Keratinocyte (primary cell): Measurements from ENCODE around the gene PGRMC2. TPM values are rescaled to one million over a fixed set of nuclear protein-coding genes. Genes with fewer than 3 reads are reported as not detected.

ENCODE experiments used
- DNase-seq: peaks from one replicate; pipeline ENCODE4 v3.0.0-alpha.2; 2011; ENCODE audit warnings: low read depth, missing footprints, low spot score
- FAIRE-seq: peaks from 2 replicates; lab custom pipeline; 2011; peaks lifted over from hg19 to GRCh38; lab: Jason Lieb, UNC
- H2AFZ ChIP-seq: 2 replicates; pipeline ENCODE4 v1.6.0; 2012; ENCODE audit warnings: low read length, control low read depth, inconsistent platforms; ENCODE audit not compliant: control insufficient read depth
- H3K27ac ChIP-seq: 2 replicates; pipeline ENCODE4 v1.5.1; 2011; ENCODE audit warnings: low read length; ENCODE audit not compliant: control insufficient read depth, insufficient read depth
- H3K27me3 ChIP-seq: 3 replicates; pipeline ENCODE4 v1.6.0; 2011; ENCODE audit warnings: low read length; ENCODE audit not compliant: control insufficient read depth, insufficient read depth; ENCODE audit errors: extremely low read depth
- H3K36me3 ChIP-seq, 2 experiments: 2 replicates in 1 of 2; 3 replicates in 1 of 2; pipeline ENCODE4 v1.5.1; 2011; ENCODE audit warnings: low read length in 2 of 2, mild to moderate bottlenecking in 1 of 2; ENCODE audit not compliant: control insufficient read depth in 2 of 2, insufficient read depth in 2 of 2; ENCODE audit errors: extremely low read depth in 1 of 2
- H3K4me1 ChIP-seq: 3 replicates; pipeline ENCODE4 v1.5.1; 2011; ENCODE audit warnings: low read length; ENCODE audit not compliant: control insufficient read depth, insufficient read depth; ENCODE audit errors: extremely low read depth
- H3K4me2 ChIP-seq: 3 replicates; pipeline ENCODE4 v1.6.0; 2011; ENCODE audit warnings: low read depth, low read length; ENCODE audit not compliant: control insufficient read depth, insufficient read depth; ENCODE audit errors: extremely low read depth
- H3K4me3 ChIP-seq, 3 experiments: fragments of 200-600 bp in 1 of 3; sonication (generic) in 1 of 3; 2 replicates in 2 of 3; 3 replicates in 1 of 3; pipeline ENCODE4 v1.5.1; 2011 to 2016; ENCODE audit warnings: low read length in 3 of 3, mild to moderate bottlenecking in 3 of 3, control low read depth in 2 of 3, inconsistent platforms in 1 of 3, low read depth in 1 of 3, mixed read lengths in 1 of 3, mixed run types in 1 of 3, moderate library complexity in 1 of 3; ENCODE audit not compliant: control insufficient read depth in 2 of 3, insufficient read depth in 2 of 3; ENCODE audit errors: extremely low read depth in 1 of 3
- H3K79me2 ChIP-seq: 2 replicates; pipeline ENCODE4 v1.6.0; 2012; ENCODE audit warnings: low read length; ENCODE audit not compliant: control insufficient read depth, insufficient read depth
- H3K9ac ChIP-seq: 3 replicates; pipeline ENCODE4 v1.6.0; 2011; ENCODE audit warnings: low read length; ENCODE audit not compliant: control insufficient read depth, insufficient read depth; ENCODE audit errors: extremely low read depth
- H3K9me1 ChIP-seq: 3 replicates; pipeline ENCODE4 v1.6.0; 2011; ENCODE audit warnings: low read length; ENCODE audit not compliant: control insufficient read depth, insufficient read depth; ENCODE audit errors: extremely low read depth
- H3K9me3 ChIP-seq: 2 replicates; pipeline ENCODE4 v1.5.1; 2012; ENCODE audit warnings: low read depth, low read length; ENCODE audit not compliant: control insufficient read depth
- H4K20me1 ChIP-seq: 3 replicates; pipeline ENCODE4 v1.6.0; 2011; ENCODE audit warnings: low read length; ENCODE audit not compliant: control insufficient read depth, insufficient read depth; ENCODE audit errors: extremely low read depth
- CTCF ChIP-seq, 3 experiments: IDR thresholded peaks in 1 of 3; conservative IDR thresholded peaks in 1 of 3; optimal IDR thresholded peaks in 1 of 3; 2 replicates in 2 of 3; 3 replicates in 1 of 3; pipeline versions ENCODE3 to v1.5.1; 2011; ENCODE audit warnings: low read length in 3 of 3, mild to moderate bottlenecking in 3 of 3, moderate library complexity in 2 of 3, control low read depth in 1 of 3, inconsistent platforms in 1 of 3; ENCODE audit not compliant: insufficient read depth in 2 of 3; ENCODE audit errors: extremely low read depth in 1 of 3
- EZH2 ChIP-seq: IDR thresholded peaks from one replicate; pipeline ENCODE4 v1.6.1; 2012; ENCODE audit warnings: inconsistent platforms, mild to moderate bottlenecking, low read length, moderate library complexity
- dilution Hi-C: fragments of 300-500 bp; cut with MboI; formaldehyde crosslinking; loops from one replicate; pipeline ENCODE4 v1.7.0; 2020; ENCODE audit warnings: low sequenced_read_pairs; ENCODE audit not compliant: extremely low pct_ligation_motif_present
- polyA plus RNA-seq, 5 experiments: library from polyadenylated mRNA; depleted of rRNA in 3 of 5; stranded (reverse) in 3 of 5; stranded (forward) in 1 of 5; unstranded in 1 of 5; fragments of >200 nt; gene quantifications; 1 replicate in 1 of 5; 2 replicates in 3 of 5; 3 replicates in 1 of 5; pipeline versions ENCODE4 v1.2.1 to v1.2.3, GENCODE V29; 2011 to 2012; ENCODE audit warnings: missing spikeins in 2 of 5, low read depth in 1 of 5, low replicate concordance in 1 of 5

The PGRMC2 gene
- polyA plus RNA-seq, 1 donor (not counting 4 experiments of a cell fraction or from before 2014, with no cell fraction given): 26.7 TPM

GRCh38 chr4:128322986-128323385 is 35.4 kb upstream of the PGRMC2 start:
- DNase-seq (peak; percentile 72), FAIRE-seq (peak; percentile 97)
- Histone ChIP-seq H3K27me3 (no peaks in the 10 kb centered on the region), H3K36me3 (no peaks in the 10 kb centered on the region), H3K9me1 (no peaks in the 10 kb centered on the region), H3K9ac (peak overlapping the region; percentile 45), H3K27ac (peak overlapping the region; percentile 68), H4K20me1 (no peaks in the 10 kb centered on the region), H3K4me1 (peaks cover 25% of the 10 kb centered on the region), H3K4me3 (peak overlapping the region in 1 of 3 experiments; percentile 12), H3K4me2 (peak overlapping the region; percentile 68), H3K9me3 (no peaks in the 10 kb centered on the region), H2AFZ (no peak overlapping the region), H3K79me2 (no peaks in the 10 kb centered on the region)
- dilution Hi-C loops: no loop called here
- TF ChIP-seq CTCF (optimal IDR thresholded peaks at IDR 0.05 in 1 of 3, IDR thresholded peaks at IDR 0.05 in 1 of 3, conservative IDR thresholded peaks at IDR 0.05 in 1 of 3; ENCODE audit: extremely low read depth in 1 of 3, insufficient read depth in 2 of 3, low read length in 3 of 3) (no peak), EZH2 (no peak)

- Histone ChIP-seq H3K9me1 (no peaks in the 10 kb centered on the region), H3K9ac (peak overlapping the region; percentile 45), H3K36me3 (no peaks in the 10 kb centered on the region), H3K27me3 (no peaks in the 10 kb centered on the region), H2AFZ (no peak overlapping the region), H4K20me1 (no peaks in the 10 kb centered on the region), H3K4me1 (peaks cover 25% of the 10 kb centered on the region), H3K4me2 (peak overlapping the region; percentile 68), H3K79me2 (no peaks in the 10 kb centered on the region), H3K4me3 (peak overlapping the region in 1 of 3 experiments; percentile 12), H3K27ac (peak overlapping the region; percentile 68), H3K9me3 (no peaks in the 10 kb centered on the region)
- dilution Hi-C loops: no loop called here
- peak; percentile 48 for DNase-seq
- FAIRE-seq: no peak
- no peak for TF ChIP-seq EZH2
- TF ChIP-seq CTCF (optimal IDR thresholded peaks at IDR 0.05 in 1 of 3, IDR thresholded peaks at IDR 0.05 in 1 of 3, conservative IDR thresholded peaks at IDR 0.05 in 1 of 3; ENCODE audit: extremely low read depth in 1 of 3, insufficient read depth in 2 of 3, low read length in 3 of 3): no peak
Observed at GRCh38 chr4:128322311-128322710, 34.7 kb upstream of the PGRMC2 start.
